Spleen (tissue), 7 donors: ENCODE data around the gene PITX1.

Source experiments
- POLR2A ChIP-seq, 3 donors: fragments of 450-650 bp; IDR thresholded peaks; one replicate each; pipeline ENCODE4 v1.5.1; 2017; ENCODE audit warnings: antibody characterized with exemption in 3 of 3, mild to moderate bottlenecking in 1 of 3
- TF ChIP-seq, protein P1 (sequence below), 11 experiments: fragments of 200-600 bp in 7 of 11; fragments of 450-650 bp in 4 of 11; sonication (generic) in 4 of 11; IDR thresholded peaks in 8 of 11; conservative IDR thresholded peaks in 3 of 11; 1 replicate in 7 of 11; 2 replicates in 4 of 11; pipeline versions ENCODE4 v1.4.0 to v1.8.0; 2016 to 2021; ENCODE audit warnings: antibody characterized with exemption in 11 of 11, inconsistent platforms in 4 of 11, mild to moderate bottlenecking in 1 of 11
- donor health status: DM: no; HTN: no; CAD: no; lungs with moderate emphysema.
- donor health status: DM: no; HTN: no; CAD: no.
- donor health status: DM: no; HTN: no; CAD: no.

DNA sequence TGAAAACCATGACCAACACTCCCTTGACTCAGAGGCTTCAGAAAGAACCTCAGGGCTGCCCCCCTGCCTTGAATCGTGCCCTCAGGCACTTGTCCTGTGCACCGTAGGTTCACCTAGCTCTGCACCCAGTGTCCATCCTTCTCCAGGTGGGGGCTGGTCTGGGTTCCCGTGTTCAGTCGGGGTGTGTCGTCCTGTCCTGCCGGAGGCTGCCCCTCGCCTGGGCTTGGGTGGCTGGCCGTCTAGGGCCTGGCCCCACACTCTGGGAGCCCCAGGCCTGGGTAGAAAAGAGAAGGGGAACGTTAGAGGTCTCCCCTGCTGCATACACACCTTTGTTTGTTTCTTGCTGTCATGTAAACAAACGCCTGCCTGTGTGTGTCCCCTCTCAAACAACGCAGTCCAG is 37.0 kb downstream of the PITX1 start:
- TF ChIP-seq, protein P1, sequence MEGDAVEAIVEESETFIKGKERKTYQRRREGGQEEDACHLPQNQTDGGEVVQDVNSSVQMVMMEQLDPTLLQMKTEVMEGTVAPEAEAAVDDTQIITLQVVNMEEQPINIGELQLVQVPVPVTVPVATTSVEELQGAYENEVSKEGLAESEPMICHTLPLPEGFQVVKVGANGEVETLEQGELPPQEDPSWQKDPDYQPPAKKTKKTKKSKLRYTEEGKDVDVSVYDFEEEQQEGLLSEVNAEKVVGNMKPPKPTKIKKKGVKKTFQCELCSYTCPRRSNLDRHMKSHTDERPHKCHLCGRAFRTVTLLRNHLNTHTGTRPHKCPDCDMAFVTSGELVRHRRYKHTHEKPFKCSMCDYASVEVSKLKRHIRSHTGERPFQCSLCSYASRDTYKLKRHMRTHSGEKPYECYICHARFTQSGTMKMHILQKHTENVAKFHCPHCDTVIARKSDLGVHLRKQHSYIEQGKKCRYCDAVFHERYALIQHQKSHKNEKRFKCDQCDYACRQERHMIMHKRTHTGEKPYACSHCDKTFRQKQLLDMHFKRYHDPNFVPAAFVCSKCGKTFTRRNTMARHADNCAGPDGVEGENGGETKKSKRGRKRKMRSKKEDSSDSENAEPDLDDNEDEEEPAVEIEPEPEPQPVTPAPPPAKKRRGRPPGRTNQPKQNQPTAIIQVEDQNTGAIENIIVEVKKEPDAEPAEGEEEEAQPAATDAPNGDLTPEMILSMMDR (IDR thresholded peaks at IDR 0.05 in 8 of 11, conservative IDR thresholded peaks at IDR 0.05 in 3 of 11), result no peak
- no peak for TF ChIP-seq POLR2A (IDR thresholded peaks at IDR 0.05)
